Upper lobe of right lung (tissue), 1 donor: ENCODE measurements around the gene LAMB1. TPM values are rescaled to one million over a fixed set of nuclear protein-coding genes. Genes with fewer than 3 reads are reported as not detected.

Experiments used
- ATAC-seq: fragments of 200-7000 bp; cut with Tn5 transposase; one replicate; pipeline ENCODE4 v1.9.1; 2020; ENCODE audit warnings: mild to moderate bottlenecking, moderate library complexity
- DNase-seq: peaks from one replicate; pipeline ENCODE4 v3.0.0-alpha.2; 2020
- H3K27ac ChIP-seq: fragments of 200-600 bp; one replicate; pipeline ENCODE4 v1.8.0; 2022
- H3K27me3 ChIP-seq: fragments of 200-600 bp; one replicate; pipeline ENCODE4 v1.8.0; 2022; ENCODE audit warnings: mild to moderate bottlenecking
- H3K36me3 ChIP-seq: fragments of 200-600 bp; one replicate; pipeline ENCODE4 v1.8.0; 2022
- H3K4me1 ChIP-seq: fragments of 200-600 bp; one replicate; pipeline ENCODE4 v1.8.0; 2022
- H3K4me3 ChIP-seq: fragments of 200-600 bp; one replicate; pipeline ENCODE4 v1.8.0; 2022; ENCODE audit warnings: mild to moderate bottlenecking
- H3K9me3 ChIP-seq: fragments of 200-600 bp; one replicate; pipeline ENCODE4 v1.8.0; 2022
- intact Hi-C: fragments of 100-400 bp; cut with DNase I; formaldehyde crosslinking; loops from one replicate; pipeline ENCODE4 v1.11.0; 2022
- total RNA-seq: library from RNA; stranded (reverse); fragmentation: NEBNext Ultra II Directional; extraction: Animal tissue kit (Norgen Biotek cat#: 25700); gene quantifications from one replicate; pipeline ENCODE4 v1.2.1, GENCODE V29; 2021
- TF ChIP-seq, protein P1 (sequence below): fragments of 200-600 bp; IDR thresholded peaks from one replicate; pipeline ENCODE4 v1.8.0; 2022; ENCODE audit warnings: antibody characterized with exemption
- donor health status: DM: no; HTN: yes; CAD: no; lungs with severe emphysema.

LAMB1 gene
- total RNA-seq, 1 donor from 2014 or later: 156 TPM

DNA sequence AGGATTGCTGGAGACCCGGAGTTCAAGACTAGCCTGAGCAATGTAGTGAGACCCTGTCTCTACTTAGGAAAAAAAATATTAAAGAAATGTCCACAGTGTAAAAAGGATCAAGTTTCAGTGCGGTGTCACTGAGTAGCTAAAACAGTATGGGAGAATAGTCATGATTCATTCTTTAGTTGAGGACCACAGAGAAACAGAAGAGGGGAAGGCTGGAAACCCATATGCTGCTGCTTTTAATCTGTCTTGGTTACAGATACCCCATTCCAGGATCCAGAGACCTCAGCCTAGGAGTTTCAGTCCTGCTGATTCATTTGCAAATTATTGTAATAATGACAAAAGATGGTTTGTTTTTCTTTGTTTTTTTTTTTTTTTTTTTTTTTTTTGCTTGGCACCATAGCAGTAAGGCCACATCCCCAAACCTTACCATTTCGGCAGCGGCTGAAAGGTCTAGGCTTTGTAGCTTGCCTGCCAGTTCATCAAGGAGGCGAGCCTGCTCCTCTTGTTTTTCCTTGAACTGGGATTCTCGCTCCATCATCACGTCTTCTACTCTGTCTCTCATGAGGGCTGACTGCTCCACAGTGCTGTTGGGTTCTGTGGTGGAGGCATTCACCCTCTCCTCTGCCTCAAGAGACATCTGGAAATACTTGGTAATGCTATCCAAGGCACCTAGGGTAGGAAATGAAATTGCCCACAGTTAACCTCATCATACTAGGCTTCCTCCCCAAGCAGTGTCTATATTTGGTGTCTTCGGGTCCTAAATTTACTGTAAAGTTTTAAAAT lies 67.8 kb downstream of the LAMB1 start:
- H3K27ac ChIP-seq: no peak overlapping the region
- TF ChIP-seq, protein P1, sequence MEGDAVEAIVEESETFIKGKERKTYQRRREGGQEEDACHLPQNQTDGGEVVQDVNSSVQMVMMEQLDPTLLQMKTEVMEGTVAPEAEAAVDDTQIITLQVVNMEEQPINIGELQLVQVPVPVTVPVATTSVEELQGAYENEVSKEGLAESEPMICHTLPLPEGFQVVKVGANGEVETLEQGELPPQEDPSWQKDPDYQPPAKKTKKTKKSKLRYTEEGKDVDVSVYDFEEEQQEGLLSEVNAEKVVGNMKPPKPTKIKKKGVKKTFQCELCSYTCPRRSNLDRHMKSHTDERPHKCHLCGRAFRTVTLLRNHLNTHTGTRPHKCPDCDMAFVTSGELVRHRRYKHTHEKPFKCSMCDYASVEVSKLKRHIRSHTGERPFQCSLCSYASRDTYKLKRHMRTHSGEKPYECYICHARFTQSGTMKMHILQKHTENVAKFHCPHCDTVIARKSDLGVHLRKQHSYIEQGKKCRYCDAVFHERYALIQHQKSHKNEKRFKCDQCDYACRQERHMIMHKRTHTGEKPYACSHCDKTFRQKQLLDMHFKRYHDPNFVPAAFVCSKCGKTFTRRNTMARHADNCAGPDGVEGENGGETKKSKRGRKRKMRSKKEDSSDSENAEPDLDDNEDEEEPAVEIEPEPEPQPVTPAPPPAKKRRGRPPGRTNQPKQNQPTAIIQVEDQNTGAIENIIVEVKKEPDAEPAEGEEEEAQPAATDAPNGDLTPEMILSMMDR: no peak
- H3K36me3 ChIP-seq: peaks cover 37% of the 10 kb centered on the region
- H3K4me3 ChIP-seq: no peak overlapping the region
- no peak for DNase-seq
- H3K27me3 ChIP-seq: no peaks in the 10 kb centered on the region
- no peak for ATAC-seq
- intact Hi-C loops: no loop called here
- peaks cover 6% of the 10 kb centered on the region for H3K4me1 ChIP-seq
- H3K9me3 ChIP-seq: no peaks in the 10 kb centered on the region

DNA sequence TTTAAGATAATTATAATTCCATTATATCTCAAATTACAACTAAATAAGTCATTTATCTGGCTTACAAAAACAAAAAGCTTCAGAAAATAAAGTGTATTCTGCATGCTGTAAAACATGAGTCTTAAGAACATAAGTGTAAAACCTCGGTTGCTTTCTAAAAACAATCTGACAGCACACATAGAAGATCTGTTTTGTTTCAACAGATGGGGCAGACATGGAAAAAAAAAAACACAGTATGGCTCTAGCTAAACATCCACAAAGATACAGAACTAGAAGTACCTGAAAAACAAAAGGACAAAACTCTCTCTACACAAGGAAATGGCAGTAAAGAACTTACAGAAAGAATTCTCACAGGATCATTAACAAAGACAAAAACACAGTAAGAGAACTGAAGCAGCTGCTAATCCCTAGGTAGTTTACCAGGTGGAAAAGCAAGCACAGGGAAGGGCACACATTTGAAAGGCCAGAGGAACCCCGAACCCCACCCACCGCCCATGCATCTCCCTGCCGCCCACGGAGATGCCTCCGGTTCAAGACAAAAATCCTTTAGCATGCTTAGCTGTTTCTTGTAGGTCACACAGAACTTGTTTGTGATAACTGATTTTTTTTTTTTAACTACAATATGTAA lies 69.5 kb downstream of the LAMB1 start:
- no peak for ATAC-seq
- intact Hi-C loops: no loop called here
- Histone ChIP-seq H3K4me1 (peaks cover under 1% of the 10 kb centered on the region), H3K4me3 (no peak overlapping the region), H3K9me3 (no peaks in the 10 kb centered on the region), H3K27ac (no peak overlapping the region), H3K27me3 (no peaks in the 10 kb centered on the region), H3K36me3 (peaks cover 54% of the 10 kb centered on the region)
- DNase-seq: no peak
- TF ChIP-seq, protein P1: no peak

DNA sequence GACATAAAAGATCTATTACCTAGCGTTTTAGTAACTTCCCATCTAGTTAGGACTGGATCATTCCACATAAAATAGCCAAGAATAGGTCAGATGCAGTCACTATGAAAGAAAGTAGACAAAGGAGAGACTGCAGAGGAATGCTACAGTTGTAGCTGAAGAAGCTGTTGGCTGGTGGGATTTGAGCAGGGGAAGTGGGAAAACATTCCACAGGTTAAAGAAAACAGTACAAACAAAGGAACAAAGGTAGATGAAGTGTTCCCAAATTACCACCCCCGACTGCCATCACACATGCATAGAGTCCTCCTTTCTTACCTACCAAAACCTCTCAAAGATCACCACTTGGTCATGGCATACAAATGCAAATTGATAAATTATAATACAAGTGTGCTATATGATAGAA lies 70.2 kb downstream of the LAMB1 start:
- DNase-seq: no peak
- intact Hi-C loops: no loop called here
- Histone ChIP-seq H3K36me3 (peaks cover 60% of the 10 kb centered on the region), H3K4me3 (no peak overlapping the region), H3K4me1 (no peaks in the 10 kb centered on the region), H3K27ac (no peak overlapping the region), H3K9me3 (no peaks in the 10 kb centered on the region), H3K27me3 (no peaks in the 10 kb centered on the region)
- TF ChIP-seq, protein P1: no peak
- ATAC-seq: no peak

DNA sequence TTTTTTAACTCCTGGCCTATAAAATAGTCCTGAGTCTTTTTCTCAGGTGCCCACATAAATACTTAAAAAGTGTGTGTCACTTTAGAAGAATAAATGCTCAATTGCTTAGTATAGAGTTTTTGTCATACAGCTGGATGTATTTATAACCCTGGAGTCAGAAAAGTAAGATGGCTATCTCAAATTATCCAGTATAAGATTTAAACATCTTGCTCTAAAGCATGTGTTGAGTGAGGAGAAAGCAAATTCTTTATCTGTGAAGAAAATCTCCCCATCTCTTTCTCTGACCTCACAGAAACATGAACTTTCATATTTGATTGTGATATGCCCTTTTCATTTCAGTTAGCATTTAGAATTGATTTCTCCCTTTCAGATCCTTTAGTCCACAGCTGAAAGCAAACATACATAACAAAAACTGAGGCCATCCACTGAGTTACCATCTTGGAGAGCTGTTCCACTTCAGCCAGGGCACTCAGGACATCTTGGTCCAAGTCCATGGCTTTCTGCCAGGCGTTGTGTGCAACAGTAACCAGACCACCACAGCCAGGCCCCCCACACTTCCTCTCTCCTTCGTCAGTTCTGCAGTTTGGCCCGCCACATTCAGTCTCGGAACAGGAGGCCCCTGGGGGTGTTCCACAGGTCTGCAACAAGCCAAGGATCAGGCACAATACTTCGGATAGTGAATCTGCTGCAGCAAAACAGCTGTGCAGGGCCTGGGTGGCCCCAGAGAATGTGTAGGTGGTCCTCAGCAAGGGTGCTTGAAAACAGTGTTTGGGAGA lies 71.0 kb downstream of the LAMB1 start:
- intact Hi-C loops: no loop called here
- Histone ChIP-seq H3K9me3 (no peaks in the 10 kb centered on the region), H3K4me3 (no peak overlapping the region), H3K4me1 (no peaks in the 10 kb centered on the region), H3K36me3 (peaks cover 68% of the 10 kb centered on the region), H3K27ac (no peak overlapping the region), H3K27me3 (no peaks in the 10 kb centered on the region)
- ATAC-seq (no peak), DNase-seq (no peak)
- TF ChIP-seq, protein P1: no peak

DNA sequence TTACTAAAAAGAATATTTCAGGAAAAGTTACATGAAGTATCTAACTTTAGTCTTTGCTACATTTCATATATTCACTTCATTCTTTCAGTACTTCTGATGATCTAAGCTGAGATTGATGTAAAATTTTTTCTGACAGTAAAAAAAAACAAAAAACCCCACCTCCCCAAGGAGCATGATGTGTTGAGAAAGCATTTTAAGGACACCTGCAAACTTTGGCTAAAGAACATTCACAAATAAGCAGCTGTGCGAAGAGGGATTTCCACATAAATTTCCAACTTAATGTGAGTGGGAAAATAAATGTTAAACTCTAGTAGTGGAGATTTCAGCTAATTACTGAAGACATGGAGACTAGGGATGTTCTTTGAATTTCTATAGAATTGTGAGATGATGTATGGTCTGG lies 76.5 kb downstream of the LAMB1 start:
- DNase-seq (no peak), ATAC-seq (no peak)
- Histone ChIP-seq H3K36me3 (peaks cover 96% of the 10 kb centered on the region), H3K4me3 (no peak overlapping the region), H3K27me3 (no peaks in the 10 kb centered on the region), H3K9me3 (no peaks in the 10 kb centered on the region), H3K27ac (no peak overlapping the region), H3K4me1 (peaks cover 3% of the 10 kb centered on the region)
- TF ChIP-seq, protein P1: no peak
- intact Hi-C loops: no loop called here
